GDM1 (cell line): Measurements from ENCODE around the gene ERBB4.
"Not testable (repeated sequence)": the region's sequence is repeated elsewhere in the genome, so short reads cannot be mapped to it uniquely, and the experiment has no call there.

ENCODE experiments used
- DNase-seq: peaks from one replicate; lab custom pipeline; 2025; lab: John Stamatoyannopoulos, UW

Gene ERBB4

DNA sequence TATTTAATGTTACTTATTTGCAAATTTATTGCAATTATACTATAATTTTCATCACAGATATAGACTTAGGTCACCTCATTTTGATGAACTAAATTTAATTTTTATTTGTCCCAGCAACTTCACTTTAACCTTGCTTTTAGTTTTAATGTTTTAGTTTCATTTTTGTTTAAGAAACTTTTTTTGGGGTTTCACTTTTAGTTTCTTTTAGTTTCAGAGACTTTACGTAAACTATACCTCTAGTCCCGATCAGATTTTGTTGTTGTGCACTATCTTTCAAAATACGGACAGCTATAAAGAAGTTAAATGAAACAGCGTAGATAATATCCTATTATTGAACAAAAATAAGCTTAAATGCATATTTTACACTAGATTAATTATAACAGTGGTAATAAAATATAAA is 460.5 kb downstream of the ERBB4 start:
- no peak for DNase-seq

DNA sequence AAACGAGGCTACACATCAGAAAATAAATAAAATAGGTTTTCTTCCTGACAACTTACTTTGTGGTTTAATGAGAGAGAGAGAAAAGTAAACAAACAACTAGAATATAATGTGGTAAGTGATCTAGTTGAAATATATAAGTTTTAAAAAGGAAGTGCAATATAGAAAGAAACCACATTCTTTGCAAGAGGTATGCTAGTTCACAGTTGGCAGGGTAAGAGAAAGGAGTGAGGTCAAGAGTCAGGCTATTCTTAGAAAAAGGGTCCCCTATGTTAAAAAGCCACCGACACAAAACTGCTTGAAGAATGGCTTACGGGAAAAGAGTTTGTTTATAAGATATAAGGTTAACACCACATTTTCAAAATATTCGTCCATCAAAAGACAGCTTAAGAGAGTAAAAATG is 462.1 kb downstream of the ERBB4 start:
- DNase-seq: no peak

DNA sequence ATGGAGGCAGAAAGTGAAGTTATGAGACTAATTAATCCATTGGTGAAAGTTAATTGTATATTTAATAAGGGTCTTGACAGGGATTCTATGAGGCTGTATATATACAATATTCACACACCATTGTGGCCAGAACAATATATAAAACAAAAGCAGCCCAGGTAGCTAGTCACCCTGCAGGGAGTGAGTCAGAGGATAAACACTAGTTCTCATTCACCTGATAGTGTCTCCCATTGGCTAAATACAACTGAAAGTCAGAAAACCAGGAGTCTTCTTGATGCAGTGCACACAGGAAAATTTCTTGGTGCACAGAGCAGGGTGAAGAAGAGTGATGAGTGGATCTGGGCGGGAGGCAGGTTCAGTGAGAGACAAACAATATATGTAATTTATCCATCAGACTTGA is 465.2 kb downstream of the ERBB4 start:
- DNase-seq: no peak

- DNase-seq: no peak
Observed at GRCh38 chr2:212066546-212066945, 472.1 kb downstream of the ERBB4 start.

DNA sequence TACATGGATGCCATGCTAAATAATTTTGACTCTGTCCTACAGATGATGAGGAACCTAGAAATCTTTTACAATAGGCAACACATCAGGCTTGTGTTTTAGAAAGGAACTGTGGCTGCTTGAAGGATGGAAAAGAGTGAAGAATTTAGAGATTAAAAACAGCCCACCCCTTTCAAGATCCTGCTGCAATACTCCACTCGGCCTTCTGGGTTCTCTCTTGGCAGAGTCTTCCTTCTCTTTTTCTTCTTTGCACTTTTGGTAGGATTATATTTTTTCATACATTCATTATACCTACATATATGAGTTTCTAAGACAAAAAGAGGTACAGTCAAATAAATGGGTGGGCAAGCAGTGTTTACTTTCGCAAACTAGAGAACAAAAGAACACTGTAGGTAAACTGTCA is 474.3 kb downstream of the ERBB4 start:
- DNase-seq: no peak

DNA sequence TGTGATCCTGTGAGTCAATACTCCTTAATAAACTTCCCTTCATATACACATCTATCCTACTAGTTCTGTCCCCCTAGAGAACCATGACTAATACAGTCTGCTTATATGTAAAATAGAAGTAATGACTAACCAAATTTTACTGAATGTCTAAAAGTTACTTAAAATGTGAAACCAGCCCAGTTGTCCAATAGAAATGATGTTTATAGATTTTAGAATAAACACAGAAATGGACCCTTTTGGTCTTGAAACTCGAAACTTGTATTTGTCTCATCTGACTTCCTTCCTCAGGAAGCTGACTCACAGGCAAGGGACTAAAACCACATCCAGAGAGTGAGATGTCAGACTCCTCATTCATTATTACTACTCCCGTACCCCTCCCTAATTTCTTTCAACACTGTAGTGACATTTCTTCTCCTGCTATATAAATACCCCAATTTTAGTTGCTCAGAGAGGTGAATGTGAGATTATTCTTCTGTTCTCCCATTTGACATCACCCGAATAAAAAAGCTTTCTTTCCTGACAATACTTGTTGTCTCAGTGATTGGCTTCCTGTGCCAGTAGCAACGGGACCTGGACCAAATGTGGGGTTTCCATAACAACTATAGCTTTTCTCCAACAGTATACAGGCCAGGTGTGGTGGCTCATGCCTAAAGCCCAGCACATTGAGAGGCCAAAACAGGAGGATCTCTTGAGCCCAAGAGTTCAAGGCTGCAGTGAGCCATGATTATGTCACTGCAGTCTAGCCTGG is 486.0 kb downstream of the ERBB4 start:
- no peak for DNase-seq

DNA sequence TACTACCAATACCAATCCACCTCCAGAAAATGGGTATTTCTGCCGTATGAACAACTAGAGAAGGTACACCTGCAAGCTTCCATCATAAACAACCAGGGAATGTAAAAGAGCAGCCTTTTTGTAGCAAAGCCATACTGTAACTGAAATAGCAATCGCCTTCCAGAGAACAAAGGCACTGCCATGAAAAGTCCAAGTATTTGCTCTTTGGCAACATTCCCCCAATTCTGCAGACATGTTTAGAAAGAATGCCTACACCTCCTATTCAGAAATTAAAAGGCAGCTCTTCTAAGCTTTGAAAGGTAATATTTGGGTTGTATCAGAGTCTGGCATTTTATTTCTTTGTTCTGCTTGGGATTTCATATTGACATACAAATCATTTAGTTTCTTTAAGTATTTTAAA is 487.7 kb downstream of the ERBB4 start:
- no peak for DNase-seq

GRCh38 chr2:212042562-212042961 is 496.0 kb downstream of the ERBB4 start:
- DNase-seq: no peak

GRCh38 chr2:212037062-212037461 is 501.5 kb downstream of the ERBB4 start:
- no peak for DNase-seq

DNA sequence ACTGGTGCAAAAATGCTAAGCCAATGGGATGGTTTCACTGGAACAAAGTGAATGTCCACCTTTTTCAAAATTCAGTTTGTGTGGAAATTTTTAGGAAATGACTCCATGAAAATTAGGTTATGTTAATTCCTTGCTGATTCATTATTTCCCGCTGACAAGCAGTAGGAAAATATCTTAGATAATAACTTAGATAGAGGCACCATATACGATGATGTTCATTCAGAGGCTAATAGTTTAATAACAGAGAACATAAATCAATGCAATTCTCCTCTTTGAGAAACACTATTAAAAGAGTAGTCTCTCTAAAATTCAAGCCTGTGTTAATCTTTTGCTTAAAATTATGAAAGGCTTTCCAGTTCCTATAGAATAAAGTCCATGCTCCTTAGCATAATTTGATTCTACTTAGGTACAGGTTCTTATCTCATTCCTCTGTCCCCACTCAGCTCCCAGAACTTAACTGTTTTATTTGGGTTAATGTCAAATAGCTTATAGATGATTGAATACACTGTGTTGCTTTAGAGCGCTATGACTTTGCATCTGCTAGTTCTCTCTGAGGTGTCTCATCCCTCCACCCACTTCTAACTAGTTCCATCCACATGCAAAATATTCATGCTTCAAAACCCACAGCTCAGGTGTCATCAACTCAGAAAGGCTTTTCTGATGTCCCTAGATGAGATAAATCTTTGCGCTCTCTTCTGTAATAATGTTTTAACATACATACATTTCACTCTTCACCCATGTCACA is 503.6 kb downstream of the ERBB4 start:
- DNase-seq: no peak

DNA sequence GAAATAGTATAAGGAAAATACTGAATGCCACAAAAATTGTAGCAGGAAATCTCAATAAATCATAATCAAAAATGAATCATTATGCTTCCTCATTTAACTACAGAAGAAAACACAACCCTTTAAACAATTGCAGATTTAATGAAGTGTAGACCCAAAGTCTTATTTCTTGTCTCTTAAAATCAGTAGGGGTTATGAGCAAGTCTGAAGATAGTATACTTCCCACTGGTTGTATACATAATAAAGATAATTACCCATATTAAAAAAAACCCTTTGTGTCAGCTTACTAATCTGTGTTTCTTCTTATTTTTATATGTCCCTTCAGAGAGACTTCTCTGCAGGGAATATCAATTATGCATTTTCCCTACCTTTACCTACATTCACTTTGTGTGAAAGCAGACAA is 504.7 kb downstream of the ERBB4 start:
- DNase-seq: no peak

DNA sequence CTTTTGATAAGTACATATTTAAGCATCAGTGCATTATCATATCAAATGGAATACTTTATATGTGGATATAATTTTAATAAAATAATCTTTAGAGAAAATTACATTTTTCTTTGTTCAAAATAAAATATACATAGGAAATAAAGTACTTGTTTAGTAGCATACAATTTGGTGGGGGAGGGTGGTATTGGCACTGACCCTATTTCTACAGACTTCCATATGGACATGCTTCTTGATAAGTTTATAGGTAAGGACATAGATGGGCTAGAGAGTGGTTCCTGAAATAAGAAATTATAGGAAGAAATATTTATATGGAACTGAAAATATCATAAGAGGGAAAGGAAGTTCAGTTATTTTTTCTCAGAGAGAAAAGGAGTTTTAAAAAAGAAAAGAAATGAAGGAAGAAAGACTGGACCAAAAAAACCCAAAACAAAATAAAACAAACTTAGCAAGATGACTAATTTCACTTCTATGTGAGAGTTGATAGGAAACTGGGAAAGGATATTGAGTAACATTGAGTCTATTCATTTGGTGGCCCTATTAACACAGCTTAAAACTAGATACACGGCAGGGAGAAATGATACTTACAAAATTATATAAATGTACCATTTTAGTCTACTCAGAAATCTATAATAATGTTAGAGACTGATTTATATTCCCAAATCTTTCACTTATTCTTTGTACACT is 505.9 kb downstream of the ERBB4 start:
- DNase-seq: no peak

DNA sequence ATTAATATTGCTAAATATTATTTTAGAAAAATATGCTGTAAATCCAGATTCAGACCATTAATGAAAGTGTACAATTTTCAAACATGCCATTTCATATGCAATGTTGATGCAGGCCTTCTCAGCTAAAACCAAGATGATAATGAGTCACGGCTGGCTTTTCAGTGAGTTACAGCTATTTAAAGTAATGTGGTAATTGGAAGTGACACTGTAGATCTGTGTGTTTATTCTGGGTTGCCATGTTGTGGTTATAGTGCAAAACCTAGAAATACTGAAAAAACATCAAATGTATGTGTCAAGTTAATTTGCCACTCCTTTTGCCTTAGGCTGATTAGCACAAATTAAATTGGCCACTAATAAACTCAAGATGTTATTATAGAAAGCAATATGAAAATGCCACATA is 506.6 kb downstream of the ERBB4 start:
- DNase-seq: no peak

GRCh38 chr2:212030709-212031108 is 507.9 kb downstream of the ERBB4 start:
- no peak for DNase-seq

GRCh38 chr2:212028798-212029394 is 509.7 kb downstream of the ERBB4 start:
- no peak for DNase-seq

- DNase-seq: no peak
Observed at GRCh38 chr2:212027681-212028628, 510.6 kb downstream of the ERBB4 start.

DNA sequence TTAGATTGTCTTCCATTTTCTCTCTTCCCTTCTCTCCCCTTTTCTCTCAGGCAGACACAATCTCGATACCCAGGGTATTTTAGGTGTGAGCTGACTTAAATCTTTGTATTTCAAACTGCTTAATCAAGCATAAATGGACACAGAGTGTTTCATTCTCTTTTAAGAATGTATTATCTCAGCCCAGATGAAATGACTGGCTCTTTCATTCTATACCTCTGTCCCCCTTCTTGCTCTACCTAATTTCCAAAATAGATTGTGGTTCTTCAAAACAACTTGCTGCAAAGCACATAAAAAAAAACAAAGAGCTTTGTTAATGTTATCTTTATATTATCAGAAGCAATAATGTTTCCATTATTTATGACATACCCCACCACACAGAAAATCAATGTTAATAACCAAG is 514.6 kb downstream of the ERBB4 start:
- no peak for DNase-seq

- DNase-seq: no peak
Observed at GRCh38 chr2:212022966-212023365, 515.6 kb downstream of the ERBB4 start.

DNA sequence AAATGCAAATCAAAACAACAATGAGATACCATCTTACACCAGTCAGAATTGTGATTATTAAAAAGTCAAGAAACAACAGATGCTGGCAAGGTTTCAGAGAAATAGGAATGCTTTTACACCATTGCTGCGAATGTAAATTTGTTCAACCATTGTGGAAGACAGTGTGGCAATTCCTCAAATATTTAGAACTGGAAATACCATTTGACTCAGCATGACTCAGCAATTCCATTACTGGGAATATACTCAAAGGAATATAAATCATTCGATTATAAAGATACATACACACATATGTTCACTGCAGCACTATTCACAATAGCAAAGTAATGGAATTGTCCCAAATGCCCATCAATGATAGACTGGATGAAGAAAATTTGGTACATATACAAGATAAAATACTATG is 516.7 kb downstream of the ERBB4 start:
- DNase-seq: no peak

DNA sequence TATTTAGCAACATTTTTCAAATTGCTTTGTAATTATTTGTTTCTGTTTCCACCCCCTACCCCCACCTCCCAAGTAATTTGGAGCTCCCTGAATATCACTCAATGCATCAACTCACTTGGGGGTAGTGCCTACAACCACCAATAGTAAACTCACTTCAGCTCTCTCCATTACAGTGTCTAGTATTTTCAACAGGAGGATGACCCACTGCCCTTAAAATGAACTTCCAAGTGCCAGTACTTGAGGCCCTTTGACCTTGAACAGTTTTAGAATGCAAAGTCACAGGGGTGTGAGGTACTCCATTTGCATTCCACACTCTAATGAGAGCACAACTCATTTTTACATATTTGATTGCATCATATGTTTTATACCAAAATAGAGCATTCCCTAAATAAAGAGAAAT is 523.0 kb downstream of the ERBB4 start:
- DNase-seq: no peak

DNA sequence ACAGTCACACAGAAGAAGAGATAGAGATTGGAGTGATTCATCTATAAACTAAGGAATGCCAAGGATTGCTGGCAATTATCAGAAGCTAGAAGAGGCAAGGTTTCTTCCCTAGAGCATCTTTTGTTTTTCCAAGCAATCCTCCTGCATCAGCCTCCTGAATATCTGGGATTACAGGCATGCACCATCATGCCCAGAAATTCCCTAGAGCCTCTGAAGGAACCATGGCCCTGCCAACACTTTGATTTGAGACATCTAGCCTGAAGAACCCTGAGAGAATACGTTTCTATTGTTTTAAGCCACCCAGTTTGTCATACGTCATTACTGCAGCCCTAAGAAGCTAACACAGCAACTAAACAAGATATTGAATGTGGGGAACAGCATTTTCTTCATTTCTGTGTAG is 525.0 kb downstream of the ERBB4 start:
- DNase-seq: no peak

GRCh38 chr2:212010305-212010704 is 528.3 kb downstream of the ERBB4 start:
- not testable (repeated sequence) for DNase-seq
